SK-N-SH treated with all-trans-retinoic acid at 6 μM for 48 hours (cell line): ENCODE results near the gene PLGRKT.
"Not testable (repeated sequence)": the region's sequence is repeated elsewhere in the genome, so short reads cannot be mapped to it uniquely, and the experiment has no call there.

Experiments
- ATAC-seq: fragments of 200-7000 bp; cut with Tn5 transposase; 3 replicates; pipeline ENCODE4 v1.9.1; 2020; ENCODE audit warnings: mild to moderate bottlenecking, moderate library complexity
- ARNTL ChIP-seq: fragments of 450-650 bp; formaldehyde crosslinking; IDR thresholded peaks from 2 replicates; pipeline ENCODE4 v1.5.0; 2020; ENCODE audit warnings: low read depth, mild to moderate bottlenecking, moderate library complexity, borderline replicate concordance
- BACH2 ChIP-seq: fragments of 250-450 bp; sonication (Bioruptor Pico); IDR thresholded peaks from 2 replicates; pipeline ENCODE4 v1.9.0; 2021; ENCODE audit warnings: mild to moderate bottlenecking, borderline replicate concordance
- CSDC2 ChIP-seq: fragments of 250-450 bp; sonication (Bioruptor Pico); IDR thresholded peaks from 2 replicates; pipeline ENCODE4 v1.5.0; 2020; ENCODE audit warnings: mild to moderate bottlenecking, moderate library complexity
- ESRRG ChIP-seq: fragments of 250-450 bp; sonication (Bioruptor Pico); IDR thresholded peaks from 2 replicates; pipeline ENCODE4 v1.6.1; 2021; ENCODE audit warnings: mild to moderate bottlenecking
- GLIS3 ChIP-seq: fragments of 250-450 bp; sonication (Bioruptor Pico); IDR thresholded peaks from 2 replicates; pipeline ENCODE4 v1.5.0; 2020; ENCODE audit warnings: mild to moderate bottlenecking, moderate library complexity
- ISL1 ChIP-seq: fragments of 250-450 bp; sonication (Bioruptor Pico); IDR thresholded peaks from 2 replicates; pipeline ENCODE4 v2.1.2; 2022; ENCODE audit warnings: mild to moderate bottlenecking, moderate library complexity
- OSR1 ChIP-seq: fragments of 250-450 bp; sonication (Bioruptor Pico); IDR thresholded peaks from 2 replicates; pipeline ENCODE4 v1.8.0; 2022; ENCODE audit warnings: moderate library complexity, mild to moderate bottlenecking, inconsistent platforms
- PPARA ChIP-seq: fragments of 250-450 bp; sonication (Bioruptor Pico); IDR thresholded peaks from 2 replicates; pipeline ENCODE4 v1.5.0; 2020; ENCODE audit warnings: mild to moderate bottlenecking, borderline replicate concordance
- RARB ChIP-seq: fragments of 250-450 bp; sonication (Bioruptor Pico); IDR thresholded peaks from 2 replicates; pipeline ENCODE4 v1.8.0; 2021; ENCODE audit warnings: mild to moderate bottlenecking, moderate library complexity
- SNAI2 ChIP-seq: fragments of 250-450 bp; sonication (Bioruptor Pico); IDR thresholded peaks from 2 replicates; pipeline ENCODE4 v1.5.0; 2020; ENCODE audit warnings: mild to moderate bottlenecking, moderate library complexity
- TCF4 ChIP-seq: fragments of 250-450 bp; sonication (Bioruptor Pico); IDR thresholded peaks from 2 replicates; pipeline ENCODE4 v1.8.0; 2021; ENCODE audit warnings: mild to moderate bottlenecking, moderate library complexity, borderline replicate concordance
- TOX ChIP-seq: fragments of 250-450 bp; sonication (Bioruptor Pico); IDR thresholded peaks from 2 replicates; pipeline ENCODE4 v1.8.0; 2021; ENCODE audit warnings: mild to moderate bottlenecking, moderate library complexity, borderline replicate concordance
- ZC3H10 ChIP-seq: fragments of 250-450 bp; sonication (Bioruptor Pico); IDR thresholded peaks from 2 replicates; pipeline ENCODE4 v1.5.1; 2021; ENCODE audit warnings: mild to moderate bottlenecking, moderate library complexity
- ZFP3 ChIP-seq: fragments of 250-450 bp; sonication (Bioruptor Pico); IDR thresholded peaks from 2 replicates; pipeline ENCODE4 v1.5.0; 2020; ENCODE audit warnings: mild to moderate bottlenecking, moderate library complexity
- ZFP30 ChIP-seq: fragments of 450-650 bp; formaldehyde crosslinking; IDR thresholded peaks from 2 replicates; pipeline ENCODE4 v1.5.0; 2022; ENCODE audit warnings: mild to moderate bottlenecking, moderate library complexity
- ZNF565 ChIP-seq: fragments of 450-650 bp; formaldehyde crosslinking; conservative IDR thresholded peaks from 2 replicates; pipeline ENCODE4 v1.5.0; 2020; ENCODE audit warnings: low read depth, mild to moderate bottlenecking, moderate library complexity
- ZNF8 ChIP-seq: fragments of 450-650 bp; formaldehyde crosslinking; IDR thresholded peaks from 2 replicates; pipeline ENCODE4 v1.5.0; 2020; ENCODE audit warnings: mild to moderate bottlenecking, moderate library complexity
- TF ChIP-seq, protein P1 (sequence below): fragments of 250-450 bp; sonication (Bioruptor Pico); IDR thresholded peaks from 2 replicates; pipeline ENCODE4 v1.5.1; 2020; ENCODE audit warnings: low read depth, mild to moderate bottlenecking, moderate library complexity
- TF ChIP-seq, protein P2 (sequence below): fragments of 250-450 bp; sonication (Bioruptor Pico); IDR thresholded peaks from 2 replicates; pipeline ENCODE4 v1.5.0; 2020; ENCODE audit warnings: mild to moderate bottlenecking, moderate library complexity
- TF ChIP-seq, protein P3 (sequence below): fragments of 250-450 bp; sonication (Bioruptor Pico); IDR thresholded peaks from 2 replicates; pipeline ENCODE4 v1.5.1; 2021; ENCODE audit warnings: mild to moderate bottlenecking, moderate library complexity
- TF ChIP-seq, protein P4 (sequence below): fragments of 250-450 bp; sonication (Bioruptor Pico); IDR thresholded peaks from 2 replicates; pipeline ENCODE4 v1.8.0; 2020; ENCODE audit warnings: mild to moderate bottlenecking, moderate library complexity, borderline replicate concordance
- TF ChIP-seq, protein P5 (sequence below): fragments of 250-450 bp; sonication (Bioruptor Pico); IDR thresholded peaks from 2 replicates; pipeline ENCODE4 v1.8.0; 2021; ENCODE audit warnings: low read depth, mild to moderate bottlenecking, moderate library complexity, borderline replicate concordance

PLGRKT gene

DNA sequence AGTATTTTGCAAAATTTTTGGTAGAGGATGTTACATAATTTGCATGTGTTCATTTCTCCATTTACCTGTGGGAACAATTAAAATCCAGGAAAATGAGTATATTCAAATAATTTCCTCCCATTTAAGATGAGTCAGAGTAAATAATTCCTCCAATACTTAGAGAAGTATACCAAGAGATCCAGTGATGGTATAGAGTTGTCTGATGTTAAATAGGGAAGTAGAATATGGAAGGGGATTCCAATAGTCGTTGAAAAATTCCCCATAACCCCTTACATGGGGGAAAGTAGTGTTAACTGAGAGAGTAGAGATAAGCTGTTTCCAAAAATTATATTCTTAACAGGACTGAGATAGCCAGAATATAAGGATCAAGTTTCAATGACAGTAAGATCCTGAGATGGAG is 28.3 kb upstream of the PLGRKT start (continued):
- no peak for TF ChIP-seq ARNTL (CRISPR knock-in tag)
- TF ChIP-seq, all 23 proteins: peak for 0

DNA sequence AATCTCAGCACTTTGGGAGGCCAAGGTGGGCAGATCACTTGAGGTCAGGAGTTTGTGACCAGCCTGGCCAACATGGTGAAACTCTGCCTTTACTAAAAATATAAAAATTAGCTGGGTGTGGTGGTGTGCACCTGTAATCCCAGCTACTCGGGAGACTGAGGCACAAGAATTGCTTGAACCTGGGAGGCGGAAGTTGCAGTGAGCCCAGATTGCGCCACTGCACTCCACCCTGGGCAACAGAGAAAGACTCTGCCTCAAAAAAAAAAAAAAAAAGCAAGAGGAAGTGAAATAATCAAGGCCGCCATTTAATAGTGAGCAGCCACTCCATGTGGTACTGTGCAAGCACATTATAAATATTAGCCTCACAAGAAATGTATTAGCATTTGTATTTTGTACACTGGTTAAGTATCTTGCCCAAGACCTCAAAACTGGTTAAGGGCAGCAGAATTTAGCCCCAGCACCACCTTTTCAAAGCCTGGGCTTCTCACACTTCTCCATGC is 27.2 kb upstream of the PLGRKT start:
- not testable (repeated sequence) for ATAC-seq

DNA sequence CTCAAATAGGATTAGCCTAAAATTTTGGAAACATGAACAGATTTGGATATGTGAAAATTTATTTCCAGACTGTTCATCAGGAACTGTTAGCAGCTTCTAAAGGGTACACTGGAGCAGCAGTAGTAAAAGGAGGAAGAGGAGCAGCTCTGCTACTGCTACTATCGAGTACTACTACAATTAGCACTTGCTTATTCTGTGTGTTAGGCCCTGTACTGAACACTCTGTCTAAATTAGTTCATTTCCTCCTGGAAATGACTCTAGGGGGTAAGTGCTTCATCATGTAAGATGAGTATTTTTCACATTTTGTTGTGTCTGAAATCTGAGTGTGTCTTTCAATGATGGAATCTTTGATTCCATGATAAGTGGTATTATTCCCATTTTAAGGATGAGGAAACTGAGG is 22.4 kb upstream of the PLGRKT start:
- no peak for ATAC-seq
- TF ChIP-seq ZNF565 (no peak), PPARA (CRISPR knock-in tag) (no peak), RARB (CRISPR knock-in tag) (no peak), ISL1 (no peak), TCF4 (CRISPR knock-in tag) (no peak)
- TF ChIP-seq, protein P1, sequence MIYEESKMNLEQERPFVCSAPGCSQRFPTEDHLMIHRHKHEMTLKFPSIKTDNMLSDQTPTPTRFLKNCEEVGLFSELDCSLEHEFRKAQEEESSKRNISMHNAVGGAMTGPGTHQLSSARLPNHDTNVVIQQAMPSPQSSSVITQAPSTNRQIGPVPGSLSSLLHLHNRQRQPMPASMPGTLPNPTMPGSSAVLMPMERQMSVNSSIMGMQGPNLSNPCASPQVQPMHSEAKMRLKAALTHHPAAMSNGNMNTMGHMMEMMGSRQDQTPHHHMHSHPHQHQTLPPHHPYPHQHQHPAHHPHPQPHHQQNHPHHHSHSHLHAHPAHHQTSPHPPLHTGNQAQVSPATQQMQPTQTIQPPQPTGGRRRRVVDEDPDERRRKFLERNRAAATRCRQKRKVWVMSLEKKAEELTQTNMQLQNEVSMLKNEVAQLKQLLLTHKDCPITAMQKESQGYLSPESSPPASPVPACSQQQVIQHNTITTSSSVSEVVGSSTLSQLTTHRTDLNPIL = no peak

DNA sequence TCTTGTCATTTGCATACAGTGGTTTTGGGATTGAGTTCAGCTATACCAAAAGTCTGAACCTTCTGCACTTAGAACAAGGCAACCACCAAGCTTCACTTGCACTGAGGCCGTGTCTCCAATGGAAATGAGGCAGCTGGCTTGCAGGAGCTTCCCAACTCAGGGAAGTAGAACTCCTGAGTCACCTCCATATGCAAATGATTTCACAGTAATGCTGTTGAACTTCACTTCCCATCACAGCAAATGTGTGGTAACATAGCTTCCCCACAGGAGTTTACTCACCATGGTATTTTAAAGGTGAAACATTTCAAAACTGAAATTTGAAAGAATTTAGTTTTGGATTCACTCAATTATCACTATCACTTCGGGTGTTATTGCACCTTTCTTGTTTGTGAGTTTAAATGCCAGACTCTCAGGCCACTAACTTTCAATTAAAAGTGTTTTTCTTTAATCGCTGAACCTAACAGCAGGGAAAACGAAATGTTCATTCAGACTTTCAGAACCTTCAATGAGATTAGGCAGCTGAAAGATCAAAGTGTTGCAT is 21.6 kb upstream of the PLGRKT start:
- no peak; the same call in 2 of the 3 replicates for ATAC-seq
- TF ChIP-seq ZNF565 (no peak), ZFP3 (CRISPR knock-in tag) (no peak), PPARA (CRISPR knock-in tag) (no peak)

DNA sequence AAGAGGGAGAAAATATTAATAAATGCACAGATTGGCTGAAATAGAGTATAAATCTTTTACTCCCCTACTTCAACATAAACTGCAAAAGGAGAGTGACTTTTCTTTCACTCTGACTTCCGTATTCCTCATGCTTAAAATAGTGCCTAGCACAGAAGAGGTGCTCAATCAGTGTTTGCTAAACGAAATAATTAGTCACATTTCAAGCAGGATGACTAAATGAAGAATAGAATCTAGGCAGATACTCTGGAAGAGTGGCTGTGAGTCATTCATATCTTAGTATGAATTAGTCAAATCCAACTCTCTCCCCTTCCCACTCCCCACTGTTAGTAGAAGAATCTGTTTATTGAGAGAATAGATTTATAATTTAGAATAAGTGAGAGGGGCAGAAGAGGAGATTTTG is 17.5 kb upstream of the PLGRKT start:
- TF ChIP-seq ZNF8 (CRISPR knock-in tag) = no peak
- TF ChIP-seq ISL1 = peak; percentile 36; the same call in 1 of the 2 replicates
- peak; percentile 4; the same call in 2 of the 3 replicates for ATAC-seq

DNA sequence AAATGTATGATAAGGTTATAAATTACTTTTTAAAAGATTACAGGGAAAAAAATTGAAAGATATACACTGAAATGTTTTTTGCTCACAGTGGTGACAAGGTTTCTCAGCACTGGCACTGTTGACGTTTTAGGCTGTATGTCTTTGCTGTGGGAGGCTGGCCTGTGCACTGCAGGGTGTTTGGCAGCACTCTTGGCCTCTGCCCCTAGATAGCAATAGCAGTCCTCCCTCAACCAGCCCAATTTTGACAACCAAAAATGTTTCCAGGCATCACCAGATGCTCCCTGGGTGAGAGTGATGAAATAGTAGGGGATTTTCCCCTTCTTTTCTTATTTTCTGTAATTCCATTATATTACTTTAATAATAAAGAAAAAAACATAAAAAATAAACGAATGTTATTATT is 15.9 kb upstream of the PLGRKT start:
- peak; percentile 22; the same call in 2 of the 3 replicates for ATAC-seq
- TF ChIP-seq ZFP3 (CRISPR knock-in tag) = no peak
- TF ChIP-seq BACH2 (CRISPR knock-in tag) = no peak
- TF ChIP-seq, protein P2, sequence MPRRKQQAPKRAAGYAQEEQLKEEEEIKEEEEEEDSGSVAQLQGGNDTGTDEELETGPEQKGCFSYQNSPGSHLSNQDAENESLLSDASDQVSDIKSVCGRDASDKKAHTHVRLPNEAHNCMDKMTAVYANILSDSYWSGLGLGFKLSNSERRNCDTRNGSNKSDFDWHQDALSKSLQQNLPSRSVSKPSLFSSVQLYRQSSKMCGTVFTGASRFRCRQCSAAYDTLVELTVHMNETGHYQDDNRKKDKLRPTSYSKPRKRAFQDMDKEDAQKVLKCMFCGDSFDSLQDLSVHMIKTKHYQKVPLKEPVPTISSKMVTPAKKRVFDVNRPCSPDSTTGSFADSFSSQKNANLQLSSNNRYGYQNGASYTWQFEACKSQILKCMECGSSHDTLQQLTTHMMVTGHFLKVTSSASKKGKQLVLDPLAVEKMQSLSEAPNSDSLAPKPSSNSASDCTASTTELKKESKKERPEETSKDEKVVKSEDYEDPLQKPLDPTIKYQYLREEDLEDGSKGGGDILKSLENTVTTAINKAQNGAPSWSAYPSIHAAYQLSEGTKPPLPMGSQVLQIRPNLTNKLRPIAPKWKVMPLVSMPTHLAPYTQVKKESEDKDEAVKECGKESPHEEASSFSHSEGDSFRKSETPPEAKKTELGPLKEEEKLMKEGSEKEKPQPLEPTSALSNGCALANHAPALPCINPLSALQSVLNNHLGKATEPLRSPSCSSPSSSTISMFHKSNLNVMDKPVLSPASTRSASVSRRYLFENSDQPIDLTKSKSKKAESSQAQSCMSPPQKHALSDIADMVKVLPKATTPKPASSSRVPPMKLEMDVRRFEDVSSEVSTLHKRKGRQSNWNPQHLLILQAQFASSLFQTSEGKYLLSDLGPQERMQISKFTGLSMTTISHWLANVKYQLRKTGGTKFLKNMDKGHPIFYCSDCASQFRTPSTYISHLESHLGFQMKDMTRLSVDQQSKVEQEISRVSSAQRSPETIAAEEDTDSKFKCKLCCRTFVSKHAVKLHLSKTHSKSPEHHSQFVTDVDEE (CRISPR knock-in tag) = no peak
- TF ChIP-seq ESRRG = no peak
- no peak for TF ChIP-seq TOX (CRISPR knock-in tag)
- TF ChIP-seq ZNF8 (CRISPR knock-in tag) = no peak
- TF ChIP-seq ZNF565 = no peak
- TF ChIP-seq ARNTL (CRISPR knock-in tag) = no peak
- no peak for TF ChIP-seq RARB (CRISPR knock-in tag)
- no peak for TF ChIP-seq CSDC2 (CRISPR knock-in tag)
- no peak for TF ChIP-seq ISL1
- no peak for TF ChIP-seq SNAI2
- TF ChIP-seq, protein P3, sequence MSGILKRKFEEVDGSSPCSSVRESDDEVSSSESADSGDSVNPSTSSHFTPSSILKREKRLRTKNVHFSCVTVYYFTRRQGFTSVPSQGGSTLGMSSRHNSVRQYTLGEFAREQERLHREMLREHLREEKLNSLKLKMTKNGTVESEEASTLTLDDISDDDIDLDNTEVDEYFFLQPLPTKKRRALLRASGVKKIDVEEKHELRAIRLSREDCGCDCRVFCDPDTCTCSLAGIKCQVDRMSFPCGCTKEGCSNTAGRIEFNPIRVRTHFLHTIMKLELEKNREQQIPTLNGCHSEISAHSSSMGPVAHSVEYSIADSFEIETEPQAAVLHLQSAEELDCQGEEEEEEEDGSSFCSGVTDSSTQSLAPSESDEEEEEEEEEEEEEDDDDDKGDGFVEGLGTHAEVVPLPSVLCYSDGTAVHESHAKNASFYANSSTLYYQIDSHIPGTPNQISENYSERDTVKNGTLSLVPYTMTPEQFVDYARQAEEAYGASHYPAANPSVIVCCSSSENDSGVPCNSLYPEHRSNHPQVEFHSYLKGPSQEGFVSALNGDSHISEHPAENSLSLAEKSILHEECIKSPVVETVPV (CRISPR knock-in tag) = no peak
- no peak for TF ChIP-seq ZFP30 (CRISPR knock-in tag)
- TF ChIP-seq, protein P4, sequence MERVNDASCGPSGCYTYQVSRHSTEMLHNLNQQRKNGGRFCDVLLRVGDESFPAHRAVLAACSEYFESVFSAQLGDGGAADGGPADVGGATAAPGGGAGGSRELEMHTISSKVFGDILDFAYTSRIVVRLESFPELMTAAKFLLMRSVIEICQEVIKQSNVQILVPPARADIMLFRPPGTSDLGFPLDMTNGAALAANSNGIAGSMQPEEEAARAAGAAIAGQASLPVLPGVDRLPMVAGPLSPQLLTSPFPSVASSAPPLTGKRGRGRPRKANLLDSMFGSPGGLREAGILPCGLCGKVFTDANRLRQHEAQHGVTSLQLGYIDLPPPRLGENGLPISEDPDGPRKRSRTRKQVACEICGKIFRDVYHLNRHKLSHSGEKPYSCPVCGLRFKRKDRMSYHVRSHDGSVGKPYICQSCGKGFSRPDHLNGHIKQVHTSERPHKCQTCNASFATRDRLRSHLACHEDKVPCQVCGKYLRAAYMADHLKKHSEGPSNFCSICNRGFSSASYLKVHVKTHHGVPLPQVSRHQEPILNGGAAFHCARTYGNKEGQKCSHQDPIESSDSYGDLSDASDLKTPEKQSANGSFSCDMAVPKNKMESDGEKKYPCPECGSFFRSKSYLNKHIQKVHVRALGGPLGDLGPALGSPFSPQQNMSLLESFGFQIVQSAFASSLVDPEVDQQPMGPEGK (CRISPR knock-in tag) = no peak
- TF ChIP-seq ZC3H10 (CRISPR knock-in tag) = no peak
- TF ChIP-seq OSR1 (CRISPR knock-in tag) = no peak
- no peak for TF ChIP-seq GLIS3 (CRISPR knock-in tag)
- TF ChIP-seq, protein P5, sequence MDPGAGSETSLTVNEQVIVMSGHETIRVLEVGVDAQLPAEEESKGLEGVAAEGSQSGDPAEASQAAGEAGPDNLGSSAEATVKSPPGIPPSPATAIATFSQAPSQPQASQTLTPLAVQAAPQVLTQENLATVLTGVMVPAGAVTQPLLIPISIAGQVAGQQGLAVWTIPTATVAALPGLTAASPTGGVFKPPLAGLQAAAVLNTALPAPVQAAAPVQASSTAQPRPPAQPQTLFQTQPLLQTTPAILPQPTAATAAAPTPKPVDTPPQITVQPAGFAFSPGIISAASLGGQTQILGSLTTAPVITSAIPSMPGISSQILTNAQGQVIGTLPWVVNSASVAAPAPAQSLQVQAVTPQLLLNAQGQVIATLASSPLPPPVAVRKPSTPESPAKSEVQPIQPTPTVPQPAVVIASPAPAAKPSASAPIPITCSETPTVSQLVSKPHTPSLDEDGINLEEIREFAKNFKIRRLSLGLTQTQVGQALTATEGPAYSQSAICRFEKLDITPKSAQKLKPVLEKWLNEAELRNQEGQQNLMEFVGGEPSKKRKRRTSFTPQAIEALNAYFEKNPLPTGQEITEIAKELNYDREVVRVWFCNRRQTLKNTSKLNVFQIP (CRISPR knock-in tag) = no peak
- TF ChIP-seq TCF4 (CRISPR knock-in tag) = no peak
- TF ChIP-seq, all 23 proteins: peak for 0
